Stimulated activated CD8-positive, alpha-beta memory T cell treated with anti-CD3 and anti-CD28 coated beads, Interleukin-4, amount 100 ng/mL, for 24 hours (primary cell): Measurements from ENCODE around the gene INPP4A.

Experiments
- DNase-seq: peaks from one replicate; pipeline ENCODE4 v3.0.0-alpha.2; 2020; ENCODE audit warnings: low read depth

Gene INPP4A

DNA sequence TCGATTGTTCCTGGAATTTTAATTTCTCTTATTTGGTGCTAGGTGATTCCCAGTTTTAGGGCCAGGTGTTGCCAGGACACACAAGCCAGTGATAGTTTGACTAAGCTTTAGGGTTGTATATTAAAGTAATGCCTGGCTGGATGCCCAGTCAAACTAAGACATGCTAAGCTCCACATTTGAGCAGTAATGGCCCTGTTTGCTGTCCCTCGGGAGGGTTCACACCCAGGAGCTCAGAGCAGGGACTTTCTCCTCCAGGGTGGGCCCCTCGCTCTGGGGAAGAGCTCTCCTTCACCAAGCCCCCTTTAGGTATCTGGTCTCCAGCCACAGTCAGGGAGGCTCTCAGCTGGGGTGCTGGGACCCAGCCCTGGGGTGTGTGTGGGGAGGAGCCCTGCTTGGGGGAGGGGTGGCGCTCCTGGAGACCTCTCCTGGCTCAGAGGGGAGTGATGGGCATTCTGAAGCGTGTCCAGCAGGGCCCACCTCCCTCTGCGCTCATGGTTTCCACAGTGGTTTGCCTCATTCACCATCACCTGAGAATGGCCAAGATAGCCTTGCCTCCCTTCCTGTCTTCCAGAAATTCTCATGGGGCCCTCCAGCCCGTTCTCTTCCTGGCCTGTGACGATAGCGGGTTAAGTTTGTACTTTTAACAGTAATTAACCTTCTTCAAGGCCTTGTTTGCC is 31.7 kb downstream of the INPP4A start:
- no peak for DNase-seq

GRCh38 chr2:98477036-98477435 is 32.4 kb downstream of the INPP4A start:
- DNase-seq = no peak

DNA sequence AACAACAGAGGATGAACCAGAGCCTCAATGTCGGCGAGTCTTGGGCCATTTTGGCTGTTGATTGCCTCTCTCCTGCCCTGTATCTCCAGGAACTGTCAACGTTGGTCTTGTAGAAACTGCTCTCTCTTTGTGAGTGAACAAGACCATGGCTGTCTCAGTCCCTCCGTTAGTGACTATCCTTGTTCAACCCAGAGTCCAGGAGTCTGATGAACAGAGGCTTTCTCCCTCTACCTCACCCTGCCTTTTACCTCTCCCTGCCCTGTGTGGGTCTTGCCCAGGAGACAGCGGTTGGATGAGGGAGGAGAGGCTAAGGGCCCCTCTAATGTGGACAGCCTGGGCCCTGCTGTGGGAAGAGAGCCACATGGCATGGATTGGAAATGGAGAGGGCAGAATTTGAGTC is 32.8 kb downstream of the INPP4A start:
- DNase-seq = no peak

- no peak for DNase-seq
These were observed 33.5 kb downstream of the INPP4A start for GRCh38 chr2:98478088-98478551.

DNA sequence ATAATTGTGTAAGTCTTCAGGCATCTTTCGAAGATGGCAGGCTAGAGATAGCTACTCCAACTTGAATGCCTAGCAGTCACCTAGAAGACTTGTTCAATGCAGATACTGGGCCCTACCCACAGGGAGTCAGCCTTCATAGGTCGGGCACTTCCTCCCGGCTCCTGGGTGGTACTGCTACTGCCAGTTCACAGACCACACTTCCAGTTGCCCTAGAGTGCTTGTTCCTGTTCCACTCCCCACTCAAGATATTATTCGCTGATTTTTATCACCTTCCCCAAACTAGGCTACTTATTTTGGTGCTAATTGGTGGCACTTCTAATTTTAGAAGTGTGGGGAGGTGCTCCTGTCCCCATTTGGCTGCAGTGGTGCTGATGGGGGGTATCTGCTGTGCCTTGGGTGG is 34.2 kb downstream of the INPP4A start:
- DNase-seq = no peak

- no peak for DNase-seq
These were observed 34.7 kb downstream of the INPP4A start for GRCh38 chr2:98479371-98479770.

GRCh38 chr2:98479959-98480524 is 35.4 kb downstream of the INPP4A start:
- DNase-seq = no peak

GRCh38 chr2:98480598-98480997 is 35.9 kb downstream of the INPP4A start:
- DNase-seq = no peak

DNA sequence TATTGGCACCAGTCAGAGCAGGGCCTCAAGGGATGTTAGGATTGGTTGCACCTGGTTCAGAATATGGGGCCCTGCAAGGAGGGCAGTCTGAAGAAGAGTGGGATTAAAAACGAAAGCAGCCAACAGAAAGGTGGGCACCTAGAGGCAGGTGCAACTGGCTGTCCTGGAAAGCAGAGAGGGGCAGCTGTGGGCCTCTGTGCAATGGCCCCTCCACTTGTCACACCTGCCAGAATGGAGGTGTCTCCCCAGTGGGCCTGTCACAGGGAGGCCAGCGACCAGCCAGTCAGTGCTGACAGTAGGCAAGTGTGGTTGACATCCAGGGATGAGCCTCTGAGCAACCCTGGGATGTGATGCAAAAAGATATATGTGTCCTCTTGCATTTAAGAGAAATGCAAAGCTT is 37.7 kb downstream of the INPP4A start:
- DNase-seq = no peak

- DNase-seq = no peak
These were observed 38.7 kb downstream of the INPP4A start for GRCh38 chr2:98483257-98483861.

GRCh38 chr2:98484121-98484557 is 39.5 kb downstream of the INPP4A start:
- no peak for DNase-seq

GRCh38 chr2:98484652-98485452 is 40.2 kb downstream of the INPP4A start:
- DNase-seq = no peak

DNA sequence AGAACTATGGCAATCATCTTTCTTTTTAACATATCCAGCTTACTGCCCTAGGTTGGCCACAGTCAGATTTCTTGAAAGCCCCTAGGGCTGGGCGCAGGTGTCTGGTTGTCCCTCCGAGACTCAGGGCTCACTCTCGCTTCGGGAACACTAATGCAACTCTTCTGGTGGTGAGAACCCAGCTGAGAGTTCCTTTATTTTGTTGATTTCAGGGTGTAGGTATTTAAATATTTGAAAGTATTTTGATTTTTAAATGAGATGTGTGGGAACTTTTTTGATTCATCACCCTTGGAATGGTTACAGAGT is 40.7 kb downstream of the INPP4A start:
- no peak for DNase-seq

DNA sequence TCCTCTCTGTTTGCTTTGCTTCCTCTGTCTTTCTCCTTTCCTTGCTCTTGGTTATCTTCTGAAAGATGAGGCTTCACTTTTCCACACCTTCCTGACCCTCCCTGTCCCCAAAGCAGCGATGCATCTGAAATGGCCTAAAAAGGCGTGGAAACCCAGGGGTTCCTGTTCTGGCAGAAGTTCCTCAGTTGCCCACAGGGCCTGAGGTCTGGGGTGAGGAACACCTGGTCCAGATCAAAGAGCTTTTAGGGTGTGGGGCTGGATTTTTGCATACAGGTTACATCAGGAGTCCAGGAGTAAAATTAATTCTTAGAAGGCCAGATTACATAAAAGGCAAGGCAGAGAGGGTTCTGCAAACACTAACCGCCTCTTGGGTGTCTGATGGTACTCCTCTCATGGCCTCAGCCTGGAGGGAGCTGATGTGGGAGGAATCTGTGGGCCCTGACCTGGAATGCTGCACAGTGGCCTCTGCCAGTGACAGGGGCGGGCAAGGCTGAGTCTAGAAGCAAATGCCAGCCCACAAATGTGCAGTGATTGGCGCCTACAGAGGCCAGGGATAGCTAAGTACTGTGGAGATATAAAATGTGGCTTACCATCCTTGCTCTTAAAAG is 41.8 kb downstream of the INPP4A start:
- DNase-seq = no peak

- DNase-seq = no peak
These were observed 42.6 kb downstream of the INPP4A start for GRCh38 chr2:98487101-98487805.

DNA sequence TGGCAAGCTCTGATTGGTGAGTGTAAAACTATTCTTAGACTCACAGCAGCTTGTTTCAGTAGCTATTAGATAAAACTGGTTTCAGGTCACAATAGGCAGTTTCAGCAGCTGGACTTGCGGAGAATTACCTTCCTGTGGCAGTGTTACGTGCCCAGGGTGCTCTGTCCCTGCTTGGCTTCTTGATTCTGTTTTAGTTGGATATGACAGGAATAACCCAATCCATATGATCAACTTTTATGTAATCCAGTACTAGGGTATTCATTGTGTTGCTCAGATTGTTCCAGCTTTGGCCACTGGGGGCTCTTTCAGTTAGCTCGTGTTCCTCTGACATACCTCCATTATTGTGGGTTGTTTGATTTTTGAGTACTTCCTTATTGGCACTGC is 43.1 kb downstream of the INPP4A start:
- no peak for DNase-seq

DNA sequence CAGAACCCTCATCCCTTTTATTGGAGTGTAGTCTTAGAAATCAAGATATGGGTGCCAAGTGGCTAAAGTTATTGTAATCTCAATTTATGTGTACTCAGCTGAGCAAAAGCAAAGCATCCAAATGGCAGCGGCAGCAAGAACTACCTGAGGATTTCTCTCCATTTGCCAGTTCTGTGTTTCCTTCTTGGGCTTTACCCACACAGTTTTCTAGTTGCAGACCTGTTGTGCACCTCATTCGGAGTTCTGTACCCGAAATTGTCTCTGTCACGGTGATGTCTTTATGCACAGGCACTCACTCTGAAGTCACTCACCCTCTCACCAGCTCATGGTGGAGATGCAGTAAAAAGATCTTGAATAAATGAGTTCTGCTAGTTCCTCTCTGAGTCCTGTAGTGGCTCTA is 43.6 kb downstream of the INPP4A start:
- DNase-seq = no peak

- DNase-seq = no peak
These were observed 44.8 kb downstream of the INPP4A start for GRCh38 chr2:98489486-98489885.

GRCh38 chr2:98489971-98490962 is 45.6 kb downstream of the INPP4A start:
- no peak for DNase-seq

DNA sequence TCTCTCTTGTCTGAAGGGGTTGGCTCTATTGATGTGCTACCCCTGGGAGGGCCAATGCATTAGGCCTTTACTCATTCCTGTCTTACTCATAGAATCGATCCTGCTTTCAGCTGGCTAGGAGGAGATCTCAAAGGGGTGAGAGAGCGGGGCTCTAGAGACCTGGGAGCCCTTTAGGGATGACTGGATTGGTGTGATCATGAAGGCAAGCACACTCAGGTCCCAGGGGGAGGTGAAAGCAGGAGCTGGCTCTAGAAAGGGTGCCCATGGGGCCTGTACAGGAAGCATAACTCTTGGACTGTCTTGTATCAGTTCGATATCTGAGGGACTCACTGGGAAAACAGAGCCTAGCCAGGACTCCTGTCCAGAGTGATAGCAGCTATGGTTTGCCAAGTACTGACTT is 47.8 kb downstream of the INPP4A start:
- DNase-seq = no peak

GRCh38 chr2:98494699-98495098 is 50.0 kb downstream of the INPP4A start:
- no peak for DNase-seq
